OCI-LY1 (cell line): Measurements from ENCODE around the gene NRAS.

ENCODE experiments used
- H2AFZ ChIP-seq: fragments of 200-600 bp; sonication (generic), shearing (Covaris generic); 2 replicates; pipeline ENCODE4 v1.6.0; 2014; ENCODE audit warnings: antibody characterized with exemption, mild to moderate bottlenecking, low read length
- H3F3A ChIP-seq: fragments of 200-600 bp; sonication (generic), shearing (Covaris generic); 2 replicates; pipeline ENCODE4 v1.6.0; 2014; ENCODE audit warnings: mild to moderate bottlenecking, antibody characterized with exemption, low read length, moderate library complexity; ENCODE audit not compliant: insufficient read depth
- H3K27ac ChIP-seq: fragments of 200-600 bp; sonication (generic); 2 replicates; pipeline ENCODE4 v1.5.1; 2014; ENCODE audit warnings: low read length, mixed run types, mild to moderate bottlenecking, low read depth; ENCODE audit not compliant: poor library complexity, severe bottlenecking
- H3K27me3 ChIP-seq: fragments of 200-600 bp; sonication (generic); 2 replicates; pipeline ENCODE4 v1.6.0; 2014; ENCODE audit warnings: antibody characterized with exemption, mild to moderate bottlenecking, low read length, moderate library complexity; ENCODE audit not compliant: insufficient read depth
- H3K36me3 ChIP-seq: fragments of 200-600 bp; sonication (generic); 2 replicates; pipeline ENCODE4 v1.6.1; 2014; ENCODE audit warnings: mild to moderate bottlenecking, antibody characterized with exemption, low read length, moderate library complexity, mixed read lengths; ENCODE audit not compliant: insufficient read depth
- H3K4me1 ChIP-seq: fragments of 200-600 bp; sonication (generic); 2 replicates; pipeline ENCODE4 v1.5.1; 2014; ENCODE audit warnings: mild to moderate bottlenecking, low read length, moderate library complexity; ENCODE audit not compliant: insufficient read depth, severe bottlenecking
- H3K4me2 ChIP-seq: fragments of 200-600 bp; sonication (generic), shearing (Covaris generic); 2 replicates; pipeline ENCODE4 v1.6.1; 2014; ENCODE audit warnings: low read length
- H3K4me3 ChIP-seq: fragments of 200-600 bp; sonication (generic); 2 replicates; pipeline ENCODE4 v1.5.1; 2014; ENCODE audit warnings: low read length, low read depth, mild to moderate bottlenecking, mixed read lengths; ENCODE audit not compliant: poor library complexity, severe bottlenecking
- H3K79me2 ChIP-seq: fragments of 200-600 bp; shearing (Covaris generic); 2 replicates; pipeline ENCODE4 v1.6.1; 2016; ENCODE audit warnings: mixed run types, low read length, mixed read lengths; ENCODE audit not compliant: insufficient read depth
- H3K9ac ChIP-seq: fragments of 200-600 bp; sonication (generic), shearing (Covaris generic); 2 replicates; pipeline ENCODE4 v1.6.1; 2014; ENCODE audit warnings: mild to moderate bottlenecking, low read length, mixed read lengths
- H3K9me2 ChIP-seq: fragments of 200-600 bp; sonication (generic), shearing (Covaris generic); 2 replicates; pipeline ENCODE4 v1.6.1; 2014; ENCODE audit warnings: low read depth, mild to moderate bottlenecking, low read length, mixed read lengths
- H3K9me3 ChIP-seq: fragments of 200-600 bp; shearing (Covaris generic); 2 replicates; pipeline ENCODE4 v1.6.1; 2014; ENCODE audit warnings: low read length, mixed read lengths
- H4K20me1 ChIP-seq: fragments of 200-600 bp; sonication (generic), shearing (Covaris generic); 2 replicates; pipeline ENCODE4 v1.6.0; 2016; ENCODE audit warnings: mild to moderate bottlenecking, low read length; ENCODE audit not compliant: insufficient read depth
- EZH2 ChIP-seq: fragments of 200-600 bp; sonication (generic), shearing (Covaris generic); IDR thresholded peaks from 2 replicates; pipeline ENCODE4 v1.8.0; 2017; ENCODE audit warnings: borderline replicate concordance, mixed run types, mild to moderate bottlenecking, antibody characterized with exemption, low read length, moderate library complexity, mixed read lengths
- TF ChIP-seq, protein P1 (sequence below): fragments of 200-600 bp; sonication (generic), shearing (Covaris generic); IDR thresholded peaks from 2 replicates; pipeline ENCODE4 v1.5.1; 2017; ENCODE audit warnings: mild to moderate bottlenecking, antibody characterized with exemption, low read length, moderate library complexity, mixed read lengths

NRAS gene

DNA sequence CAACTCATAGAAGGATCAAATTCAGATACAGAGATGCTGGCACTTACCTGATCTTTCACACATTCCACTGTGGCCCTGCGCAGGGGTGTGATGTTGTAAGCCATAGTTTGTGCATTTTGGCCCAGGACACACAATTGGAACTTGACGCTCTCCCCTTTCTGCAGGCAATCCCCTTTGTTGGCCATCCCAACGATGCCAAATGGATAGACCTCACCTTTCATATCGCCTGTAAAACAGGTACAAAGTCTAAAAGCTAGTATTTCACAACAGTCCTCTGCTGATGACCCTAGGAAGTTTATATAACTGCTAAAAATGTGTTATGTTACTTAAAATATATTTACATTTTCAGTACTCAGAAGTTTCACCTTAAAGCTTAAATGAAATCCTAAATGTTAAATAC lies 3.9 kb upstream of the NRAS start:
- TF ChIP-seq EZH2, result no peak
- TF ChIP-seq, protein P1, sequence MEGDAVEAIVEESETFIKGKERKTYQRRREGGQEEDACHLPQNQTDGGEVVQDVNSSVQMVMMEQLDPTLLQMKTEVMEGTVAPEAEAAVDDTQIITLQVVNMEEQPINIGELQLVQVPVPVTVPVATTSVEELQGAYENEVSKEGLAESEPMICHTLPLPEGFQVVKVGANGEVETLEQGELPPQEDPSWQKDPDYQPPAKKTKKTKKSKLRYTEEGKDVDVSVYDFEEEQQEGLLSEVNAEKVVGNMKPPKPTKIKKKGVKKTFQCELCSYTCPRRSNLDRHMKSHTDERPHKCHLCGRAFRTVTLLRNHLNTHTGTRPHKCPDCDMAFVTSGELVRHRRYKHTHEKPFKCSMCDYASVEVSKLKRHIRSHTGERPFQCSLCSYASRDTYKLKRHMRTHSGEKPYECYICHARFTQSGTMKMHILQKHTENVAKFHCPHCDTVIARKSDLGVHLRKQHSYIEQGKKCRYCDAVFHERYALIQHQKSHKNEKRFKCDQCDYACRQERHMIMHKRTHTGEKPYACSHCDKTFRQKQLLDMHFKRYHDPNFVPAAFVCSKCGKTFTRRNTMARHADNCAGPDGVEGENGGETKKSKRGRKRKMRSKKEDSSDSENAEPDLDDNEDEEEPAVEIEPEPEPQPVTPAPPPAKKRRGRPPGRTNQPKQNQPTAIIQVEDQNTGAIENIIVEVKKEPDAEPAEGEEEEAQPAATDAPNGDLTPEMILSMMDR, result no peak
- Histone ChIP-seq H2AFZ (no peak overlapping the region), H3K4me2 (no peak overlapping the region), H3F3A (peaks cover 12% of the 10 kb centered on the region), H3K36me3 (peaks cover 86% of the 10 kb centered on the region), H3K79me2 (peaks cover 10% of the 10 kb centered on the region), H3K9ac (no peak overlapping the region), H4K20me1 (no peaks in the 10 kb centered on the region), H3K4me1 (peaks cover 16% of the 10 kb centered on the region), H3K27ac (no peak overlapping the region), H3K9me3 (no peaks in the 10 kb centered on the region), H3K4me3 (no peak overlapping the region), H3K9me2 (no peaks in the 10 kb centered on the region), H3K27me3 (no peaks in the 10 kb centered on the region)

DNA sequence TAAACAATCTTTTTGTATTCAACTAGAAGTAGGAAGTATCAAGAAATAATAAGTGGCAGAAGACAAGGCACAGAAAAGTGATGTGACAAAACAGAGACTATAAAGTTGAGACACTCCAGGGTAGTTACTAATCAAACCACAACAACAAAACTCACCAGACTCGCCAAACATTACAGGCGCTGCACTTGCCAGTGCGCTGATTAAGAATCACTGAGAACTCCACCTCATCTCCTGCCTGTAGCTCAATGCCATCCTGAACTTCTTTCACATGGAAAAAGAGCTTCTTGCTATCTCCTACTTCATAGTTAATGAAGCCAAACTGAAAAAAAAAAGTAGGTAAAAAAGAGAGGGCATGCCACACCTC lies 2.8 kb upstream of the NRAS start:
- peaks cover 22% of the 10 kb centered on the region for H3K4me1 ChIP-seq
- no peak overlapping the region for H2AFZ ChIP-seq
- no peaks in the 10 kb centered on the region for H3K27me3 ChIP-seq
- H3K4me2 ChIP-seq, result no peak overlapping the region
- no peak overlapping the region for H3K4me3 ChIP-seq
- H3K9me3 ChIP-seq, result no peaks in the 10 kb centered on the region
- peaks cover 12% of the 10 kb centered on the region for H3F3A ChIP-seq
- peaks cover 16% of the 10 kb centered on the region for H3K79me2 ChIP-seq
- H3K9ac ChIP-seq, result no peak overlapping the region
- no peak for TF ChIP-seq EZH2
- TF ChIP-seq, protein P1, result no peak
- no peak overlapping the region for H3K27ac ChIP-seq
- H4K20me1 ChIP-seq, result no peaks in the 10 kb centered on the region
- peaks cover 82% of the 10 kb centered on the region for H3K36me3 ChIP-seq
- no peaks in the 10 kb centered on the region for H3K9me2 ChIP-seq

DNA sequence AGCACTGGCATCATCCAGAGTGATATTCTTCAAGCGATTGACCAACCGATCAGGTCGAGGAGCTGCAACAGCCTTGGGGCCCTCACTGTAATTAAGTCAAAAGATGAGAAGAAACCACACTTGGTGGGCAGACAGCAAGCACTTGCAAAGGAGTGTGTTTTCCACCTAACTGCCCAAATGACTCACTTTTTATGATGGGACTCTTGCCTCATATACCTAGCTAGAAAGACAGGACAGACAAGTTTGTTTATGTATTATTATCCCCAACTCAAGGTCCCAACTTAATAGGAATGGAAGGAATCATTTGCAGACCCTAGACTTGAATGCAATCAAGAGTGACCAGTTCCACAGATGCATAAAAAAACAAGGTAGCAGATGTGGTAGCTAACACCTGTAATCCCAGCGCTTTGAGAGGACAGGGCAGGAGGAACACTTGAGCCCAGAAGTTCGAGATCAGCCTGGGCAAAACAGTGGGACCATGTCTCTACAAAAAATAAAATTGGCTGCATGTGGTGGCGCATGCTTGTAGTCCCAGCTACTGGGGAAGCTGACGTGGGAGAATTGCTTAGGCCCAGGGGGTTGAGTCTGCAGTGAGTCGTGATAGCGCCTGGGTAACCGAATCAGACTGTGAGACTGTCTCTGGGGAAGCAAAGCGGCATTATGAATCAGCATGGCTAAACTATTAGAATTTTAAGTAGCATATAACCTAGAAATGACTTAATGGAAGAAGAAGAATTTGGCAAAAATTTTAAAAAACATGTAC lies 2.3 kb upstream of the NRAS start:
- peaks cover 12% of the 10 kb centered on the region for H3F3A ChIP-seq

More for the DNA sequence above, 2.3 kb upstream of the NRAS start:
- no peaks in the 10 kb centered on the region for H3K9me3 ChIP-seq
- TF ChIP-seq, protein P1, result no peak
- no peak for TF ChIP-seq EZH2
- no peaks in the 10 kb centered on the region for H3K9me2 ChIP-seq
- no peak overlapping the region for H3K9ac ChIP-seq
- H4K20me1 ChIP-seq, result no peaks in the 10 kb centered on the region
- H3K4me1 ChIP-seq, result peaks cover 22% of the 10 kb centered on the region
- no peak overlapping the region for H3K27ac ChIP-seq
- H3K4me3 ChIP-seq, result no peak overlapping the region
- H3K4me2 ChIP-seq, result no peak overlapping the region
- no peaks in the 10 kb centered on the region for H3K27me3 ChIP-seq
- H2AFZ ChIP-seq, result no peak overlapping the region
- H3K79me2 ChIP-seq, result peaks cover 21% of the 10 kb centered on the region
- peaks cover 82% of the 10 kb centered on the region for H3K36me3 ChIP-seq
